OCI-LY7 (cell line): ENCODE results near the gene CA5A.
"Not testable (repeated sequence)": the region's sequence is repeated elsewhere in the genome, so short reads cannot be mapped to it uniquely, and the experiment has no call there.

Experiments used
- EZH2phosphoT487 ChIP-seq: fragments of 200-600 bp; sonication (generic); IDR thresholded peaks from 2 replicates; pipeline ENCODE4 v1.6.1; 2018; ENCODE audit warnings: low read depth, borderline replicate concordance, mild to moderate bottlenecking, mixed run types, antibody characterized with exemption, low read length, moderate library complexity, mixed read lengths
- TF ChIP-seq, protein P1 (sequence below): fragments of 200-600 bp; sonication (generic); conservative IDR thresholded peaks from 2 replicates; pipeline ENCODE4 v1.5.1; 2014; ENCODE audit warnings: mild to moderate bottlenecking, antibody characterized with exemption, low read length, moderate library complexity, mixed read lengths

GRCh38 chr16:87885371-87885967, 50.9 kb downstream of the CA5A start:
- TF ChIP-seq, protein P1, sequence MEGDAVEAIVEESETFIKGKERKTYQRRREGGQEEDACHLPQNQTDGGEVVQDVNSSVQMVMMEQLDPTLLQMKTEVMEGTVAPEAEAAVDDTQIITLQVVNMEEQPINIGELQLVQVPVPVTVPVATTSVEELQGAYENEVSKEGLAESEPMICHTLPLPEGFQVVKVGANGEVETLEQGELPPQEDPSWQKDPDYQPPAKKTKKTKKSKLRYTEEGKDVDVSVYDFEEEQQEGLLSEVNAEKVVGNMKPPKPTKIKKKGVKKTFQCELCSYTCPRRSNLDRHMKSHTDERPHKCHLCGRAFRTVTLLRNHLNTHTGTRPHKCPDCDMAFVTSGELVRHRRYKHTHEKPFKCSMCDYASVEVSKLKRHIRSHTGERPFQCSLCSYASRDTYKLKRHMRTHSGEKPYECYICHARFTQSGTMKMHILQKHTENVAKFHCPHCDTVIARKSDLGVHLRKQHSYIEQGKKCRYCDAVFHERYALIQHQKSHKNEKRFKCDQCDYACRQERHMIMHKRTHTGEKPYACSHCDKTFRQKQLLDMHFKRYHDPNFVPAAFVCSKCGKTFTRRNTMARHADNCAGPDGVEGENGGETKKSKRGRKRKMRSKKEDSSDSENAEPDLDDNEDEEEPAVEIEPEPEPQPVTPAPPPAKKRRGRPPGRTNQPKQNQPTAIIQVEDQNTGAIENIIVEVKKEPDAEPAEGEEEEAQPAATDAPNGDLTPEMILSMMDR = not testable (repeated sequence)
- TF ChIP-seq EZH2phosphoT487 = not testable (repeated sequence)
